HT-29 (cell line): ENCODE data around the gene ICAM3. TPM values are rescaled to one million over a fixed set of nuclear protein-coding genes. Genes with fewer than 3 reads are reported as not detected.

Source experiments
- DNase-seq: peaks from one replicate; pipeline ENCODE4 v3.0.0-alpha.2; 2015; ENCODE audit warnings: low spot score
- small RNA-seq: library from RNA; depleted of rRNA; stranded (forward); fragments of <200 nt; gene quantifications from one replicate; pipeline ENCODE3, GENCODE V24; 2014
- total RNA-seq: library from RNA; depleted of rRNA; stranded (reverse); fragments of >200 nt; shearing (Covaris generic); gene quantifications from 2 replicates; pipeline ENCODE4 v1.2.3, GENCODE V29; 2014; rRNA removed

The ICAM3 gene
- total RNA-seq, 1 experiment from 2014 or later: 18.2 TPM

GRCh38 chr19:10292789-10293636, 46.4 kb downstream of the ICAM3 start:
- no peak for DNase-seq

GRCh38 chr19:10292206-10292788, 47.1 kb downstream of the ICAM3 start:
- DNase-seq: peak; percentile 78

GRCh38 chr19:10291554-10292205, 47.7 kb downstream of the ICAM3 start:
- DNase-seq: no peak

DNA sequence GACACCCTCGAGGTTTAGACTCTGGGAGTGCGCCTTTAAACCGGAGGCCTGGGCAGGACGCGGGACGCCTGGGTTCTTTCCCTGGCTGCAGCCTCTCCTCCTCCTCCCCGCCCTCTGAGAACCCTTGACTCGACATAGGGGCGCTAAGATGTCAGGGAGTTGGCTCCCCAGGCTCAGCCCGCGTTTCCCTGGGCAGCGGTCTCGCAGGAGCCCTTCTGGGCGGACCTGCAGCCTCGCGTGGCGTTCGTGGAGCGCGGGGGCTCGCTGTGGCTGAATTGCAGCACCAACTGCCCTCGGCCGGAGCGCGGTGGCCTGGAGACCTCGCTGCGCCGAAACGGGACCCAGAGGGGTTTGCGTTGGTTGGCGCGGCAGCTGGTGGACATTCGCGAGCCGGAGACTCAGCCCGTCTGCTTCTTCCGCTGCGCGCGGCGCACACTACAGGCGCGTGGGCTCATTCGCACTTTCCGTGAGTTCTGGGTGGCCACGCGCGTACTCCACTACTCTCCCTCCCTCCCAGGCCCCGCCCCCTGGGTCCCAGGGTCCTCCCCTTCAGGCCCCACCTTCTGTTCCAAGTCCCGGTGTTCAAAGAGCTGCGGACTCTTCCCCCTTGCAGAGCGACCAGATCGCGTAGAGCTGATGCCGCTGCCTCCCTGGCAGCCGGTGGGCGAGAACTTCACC, 48.4 kb downstream of the ICAM3 start:
- no peak for DNase-seq

DNA sequence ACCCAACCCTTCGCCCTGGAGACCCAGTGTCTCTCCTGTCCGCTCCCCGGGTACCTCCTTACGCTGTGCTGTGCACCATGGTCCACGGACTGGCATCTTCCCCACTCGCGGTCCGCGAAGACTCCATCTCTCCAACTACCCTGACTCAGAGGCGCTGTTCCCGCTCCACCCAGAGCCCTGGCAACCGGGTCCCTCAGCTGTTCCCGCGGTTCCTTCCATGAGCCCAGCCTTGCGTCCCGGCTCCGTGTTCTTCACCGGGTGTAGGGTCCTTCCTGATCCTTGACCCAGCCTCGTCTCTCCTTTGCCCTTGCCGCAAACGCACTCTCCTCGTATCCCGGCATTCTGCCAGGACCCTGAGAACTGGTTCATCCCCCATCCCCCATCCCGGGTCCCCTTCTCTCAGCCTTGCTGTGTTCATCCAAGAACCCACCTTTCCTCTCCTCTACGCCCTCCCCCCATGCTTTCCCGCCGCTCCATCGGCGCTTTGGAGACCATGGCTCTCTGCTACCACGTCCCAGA, 49.0 kb downstream of the ICAM3 start:
- DNase-seq: no peak

DNA sequence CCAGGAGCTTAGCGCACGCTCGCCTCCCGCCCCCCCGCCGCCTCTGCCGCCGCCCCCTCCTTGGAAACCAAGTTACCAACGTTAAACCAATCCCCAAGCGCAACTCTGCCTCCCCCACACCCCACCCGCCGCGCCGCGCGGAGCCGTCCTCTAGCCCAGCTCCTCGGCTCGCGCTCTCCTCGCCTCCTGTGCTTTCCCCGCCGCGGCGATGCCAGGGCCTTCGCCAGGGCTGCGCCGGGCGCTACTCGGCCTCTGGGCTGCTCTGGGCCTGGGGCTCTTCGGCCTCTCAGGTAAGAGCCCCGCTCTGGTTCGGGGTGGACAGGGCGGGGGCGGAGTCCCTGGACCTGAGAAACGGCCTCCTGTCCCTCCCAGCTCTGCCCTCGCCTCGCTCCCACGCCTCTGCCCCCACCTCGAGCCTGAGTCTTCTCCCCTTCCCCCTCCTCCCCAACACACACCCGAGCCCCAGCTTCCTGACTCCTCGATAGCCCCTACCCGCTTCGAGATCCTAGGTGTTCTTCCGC, 49.5 kb downstream of the ICAM3 start, which contains the start of gene ICAM5:
Gene ICAM5 (plus strand): TSS at position 117 of the 521 bp plus-strand sequence. CDS start 92 bp downstream, at position 209.
- DNase-seq: no peak

- DNase-seq: peak; percentile 53
These were observed 50.1 kb downstream of the ICAM3 start for GRCh38 chr19:10289167-10289835.

DNA sequence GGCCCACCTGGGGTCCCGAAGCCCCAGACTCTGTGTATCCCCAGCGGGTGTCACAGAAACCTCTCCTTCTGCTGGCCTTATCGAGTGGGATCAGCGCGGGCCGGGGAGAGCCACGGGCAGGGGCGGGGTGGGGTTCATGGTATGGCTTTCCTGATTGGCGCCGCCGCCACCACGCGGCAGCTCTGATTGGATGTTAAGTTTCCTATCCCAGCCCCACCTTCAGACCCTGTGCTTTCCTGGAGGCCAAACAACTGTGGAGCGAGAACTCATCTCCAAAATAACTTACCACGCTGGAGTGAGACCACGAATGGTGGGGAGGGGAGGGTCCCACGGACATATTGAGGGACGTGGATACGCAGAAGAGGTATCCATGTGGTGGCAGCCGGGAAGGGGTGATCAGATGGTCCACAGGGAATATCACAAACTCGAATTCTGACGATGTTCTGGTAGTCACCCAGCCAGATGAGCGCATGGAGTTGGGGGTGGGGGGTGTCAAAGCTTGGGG, 50.7 kb downstream of the ICAM3 start:
- DNase-seq: peak; percentile 71

- no peak for DNase-seq
These were observed 52.4 kb downstream of the ICAM3 start, which contains the start of gene ICAM4 for GRCh38 chr19:10286803-10287737. ICAM4 (plus strand) TSS chr19:10286955; CDS start chr19:10287013, 58 bp downstream.

GRCh38 chr19:10285393-10285792, 54.0 kb downstream of the ICAM3 start:
- no peak for DNase-seq

GRCh38 chr19:10284960-10285278, 54.5 kb downstream of the ICAM3 start:
- no peak for DNase-seq

GRCh38 chr19:10284065-10284959, 55.1 kb downstream of the ICAM3 start:
- DNase-seq: no peak

Small RNA genes lying within 50 kb of the gene (small RNA-seq; reads per million reads assigned to genes)
- gene AC011511.1: not detected
- gene AC011511.4: not detected

Other genes starting within 250 kb of the ICAM3 start
- 0.34 and 1.6 TPM in 2 replicates for gene ANGPTL6, start 236.9 kb downstream of the ICAM3 start, total RNA-seq
- gene PPAN, start 233.3 kb downstream of the ICAM3 start, total RNA-seq: 90.3 and 97.0 TPM in 2 replicates
- gene P2RY11, start 227.9 kb downstream of the ICAM3 start, total RNA-seq: 5.5 and 11.1 TPM in 2 replicates
- 288 and 299 TPM in 2 replicates for gene EIF3G, start 219.7 kb downstream of the ICAM3 start, total RNA-seq
- 105 and 136 TPM in 2 replicates for gene DNMT1, start 144.7 kb downstream of the ICAM3 start, total RNA-seq
- 0.91 and 1.4 TPM in 2 replicates for gene S1PR2, start 108.3 kb downstream of the ICAM3 start, total RNA-seq
- gene MRPL4, start 87.4 kb downstream of the ICAM3 start, total RNA-seq: 201 and 220 TPM in 2 replicates
- gene ICAM1, start 68.5 kb downstream of the ICAM3 start, total RNA-seq: 4.6 and 4.8 TPM in 2 replicates
- 0.69 TPM in 1 of 2 replicates, not detected in the other for gene ICAM4, start 52.7 kb downstream of the ICAM3 start, total RNA-seq
- 0.34 and 0.56 TPM in 2 replicates for gene ICAM5, start 49.7 kb downstream of the ICAM3 start, total RNA-seq
- 0.16 and 0.51 TPM in 2 replicates for gene ZGLP1, start 29.8 kb downstream of the ICAM3 start, total RNA-seq
- gene FDX2, start 23.6 kb downstream of the ICAM3 start, total RNA-seq: 50.2 and 50.9 TPM in 2 replicates
- 35.5 and 45.3 TPM in 2 replicates for gene RAVER1, start 6.1 kb downstream of the ICAM3 start, total RNA-seq
- 81.1 and 107 TPM in 2 replicates for gene TYK2, start 40.9 kb upstream of the ICAM3 start, total RNA-seq
- gene CDC37, start 63.9 kb upstream of the ICAM3 start, total RNA-seq: 239 and 271 TPM in 2 replicates
- gene PDE4A, start 80.9 kb upstream of the ICAM3 start, total RNA-seq: 0.16 and 0.36 TPM in 2 replicates
- 99.5 and 114 TPM in 2 replicates for gene KEAP1, start 163.7 kb upstream of the ICAM3 start, total RNA-seq
- gene S1PR5, start 177.8 kb upstream of the ICAM3 start, total RNA-seq: not detected in 2 replicates
- gene ATG4D, start 204.3 kb upstream of the ICAM3 start, total RNA-seq: 36.0 and 36.8 TPM in 2 replicates
- 38.3 and 68.1 TPM in 2 replicates for gene KRI1, start 226.4 kb upstream of the ICAM3 start, total RNA-seq
- gene CDKN2D, start 229.4 kb upstream of the ICAM3 start, total RNA-seq: 21.1 and 23.0 TPM in 2 replicates
- 154 and 159 TPM in 2 replicates for gene AP1M2, start 247.7 kb upstream of the ICAM3 start, total RNA-seq